T1000 (cell line): ENCODE results near the gene VMAC.

Experiments
- DNase-seq: peaks from one replicate; lab custom pipeline; 2025; ENCODE audit warnings: mixed read lengths; lab: John Stamatoyannopoulos, UW

VMAC gene

DNA sequence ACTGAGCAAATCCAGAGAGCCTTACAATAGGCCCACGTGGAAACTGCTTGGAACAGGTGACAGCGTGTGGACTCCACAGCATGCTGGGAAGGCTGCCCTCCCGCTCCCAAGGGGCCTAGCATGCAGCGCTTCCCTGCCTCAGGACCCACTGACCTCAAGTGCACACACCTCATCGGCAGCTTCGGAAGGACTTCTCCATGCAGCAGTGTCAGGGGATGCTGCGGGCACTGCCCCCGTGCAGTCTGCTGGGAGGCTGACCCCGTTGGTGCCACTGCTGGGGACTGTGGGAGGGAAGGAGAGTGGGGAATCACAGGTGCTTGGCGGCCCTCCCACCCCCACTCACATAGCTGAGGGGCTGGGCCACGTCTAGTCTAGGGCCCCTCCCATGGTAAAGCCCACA is 26.6 kb downstream of the VMAC start:
- no peak for DNase-seq

DNA sequence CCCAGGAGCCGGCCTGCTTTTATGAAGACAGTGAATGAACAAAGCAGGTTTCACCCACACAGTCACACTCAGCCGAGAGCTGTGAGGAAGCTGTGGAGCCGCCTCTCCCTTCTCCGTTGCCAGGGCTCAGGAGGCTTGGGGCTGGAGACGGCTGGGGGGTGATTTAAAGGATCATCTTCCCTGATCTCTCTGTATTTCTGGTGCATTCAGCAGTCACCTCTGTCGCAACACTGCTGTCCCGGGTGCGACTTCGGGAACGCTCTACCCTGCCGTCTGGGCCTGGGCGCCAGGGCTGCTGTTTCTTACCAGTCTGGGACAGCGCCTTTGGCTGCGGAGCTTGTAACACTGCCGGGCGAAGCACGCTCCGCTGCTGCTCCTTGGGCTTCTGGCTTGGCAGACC is 27.5 kb downstream of the VMAC start:
- no peak for DNase-seq

- no peak for DNase-seq
Observed at GRCh38 chr19:5932609-5933262, 28.1 kb downstream of the VMAC start.

DNA sequence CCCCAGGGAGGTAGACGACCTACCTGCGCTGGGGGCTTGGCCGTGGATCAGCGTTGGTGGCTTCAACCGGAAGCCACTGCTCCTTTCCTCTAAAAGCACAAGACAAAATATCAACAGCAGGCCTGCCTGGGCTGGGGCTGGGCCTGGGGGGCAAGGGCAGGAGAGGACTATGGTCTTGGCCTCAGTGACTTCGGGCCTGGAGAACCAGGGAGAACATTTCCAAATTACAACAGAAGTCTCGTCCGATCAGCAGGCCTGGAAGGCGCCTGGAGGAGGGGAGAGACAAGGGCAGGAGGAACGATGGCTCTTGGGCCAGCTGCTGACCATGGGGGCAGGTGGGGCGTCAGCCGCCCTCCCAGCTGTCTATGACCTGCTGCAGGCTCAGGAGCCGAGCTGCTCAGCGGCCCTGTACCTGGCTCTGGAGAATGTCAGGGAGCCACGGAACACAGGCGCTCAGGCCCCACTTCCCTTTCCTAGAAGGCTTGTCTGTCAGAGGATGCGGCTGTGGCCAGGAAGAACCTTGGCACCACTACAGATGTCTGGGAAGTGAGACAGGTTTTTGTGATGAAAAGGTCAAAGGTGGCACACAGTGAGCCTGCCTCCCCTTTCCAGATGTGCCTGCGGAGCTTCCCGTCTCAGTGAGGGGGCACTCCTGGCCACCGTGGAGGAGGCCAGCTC is 28.9 kb downstream of the VMAC start:
- DNase-seq, result no peak

GRCh38 chr19:5934069-5934401 is 29.4 kb downstream of the VMAC start:
- DNase-seq, result no peak

DNA sequence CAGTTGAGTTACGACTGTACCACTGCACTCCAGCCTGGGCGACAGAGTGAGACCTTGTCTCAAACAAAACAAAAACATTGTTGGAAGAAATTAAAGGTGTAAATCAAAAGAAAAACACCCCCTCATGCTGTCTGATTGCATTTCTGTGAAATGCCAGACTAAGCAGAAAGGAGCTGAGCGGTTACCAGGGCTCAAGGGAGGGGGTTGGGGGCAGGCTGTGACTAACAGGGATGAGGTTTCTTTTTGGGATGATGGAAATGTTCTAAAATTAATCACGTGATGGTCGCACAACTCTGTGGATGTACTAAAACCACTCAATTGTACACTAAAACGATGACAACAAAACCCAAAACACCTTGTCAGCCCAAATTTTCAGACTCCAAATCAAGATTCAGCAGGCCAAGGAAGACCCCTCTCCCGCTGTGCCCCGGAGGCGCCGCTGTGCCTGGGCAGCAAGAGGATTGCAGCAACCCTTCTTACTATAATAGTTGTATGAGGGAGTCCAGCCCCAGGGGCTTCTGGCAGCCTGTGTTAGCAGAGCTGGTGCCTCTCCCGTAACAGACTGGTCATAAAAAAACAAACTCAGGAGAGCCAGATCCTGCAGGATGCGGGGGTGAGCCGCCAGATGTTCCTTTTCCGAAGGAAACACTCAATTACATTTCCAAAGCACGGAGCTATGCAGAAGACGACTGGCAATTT is 30.3 kb downstream of the VMAC start:
- DNase-seq, result peak; percentile 29

GRCh38 chr19:5935473-5936291 is 31.0 kb downstream of the VMAC start:
- DNase-seq, result peak; percentile 27

DNA sequence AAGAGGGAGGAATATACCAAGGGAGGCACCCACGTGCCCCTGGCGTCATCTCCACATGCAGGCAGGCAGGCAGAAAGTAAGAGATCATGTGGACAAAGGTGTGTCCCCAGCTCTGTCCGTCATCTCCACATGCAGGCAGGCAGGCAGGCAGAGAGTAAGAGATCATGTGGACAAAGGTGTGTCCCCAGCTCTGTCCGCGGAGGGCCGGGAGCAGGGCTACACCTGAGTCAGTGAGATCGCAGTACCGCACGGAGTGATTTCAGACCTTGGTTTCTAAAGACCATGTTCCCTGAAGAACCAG is 31.6 kb downstream of the VMAC start:
- DNase-seq, result no peak

DNA sequence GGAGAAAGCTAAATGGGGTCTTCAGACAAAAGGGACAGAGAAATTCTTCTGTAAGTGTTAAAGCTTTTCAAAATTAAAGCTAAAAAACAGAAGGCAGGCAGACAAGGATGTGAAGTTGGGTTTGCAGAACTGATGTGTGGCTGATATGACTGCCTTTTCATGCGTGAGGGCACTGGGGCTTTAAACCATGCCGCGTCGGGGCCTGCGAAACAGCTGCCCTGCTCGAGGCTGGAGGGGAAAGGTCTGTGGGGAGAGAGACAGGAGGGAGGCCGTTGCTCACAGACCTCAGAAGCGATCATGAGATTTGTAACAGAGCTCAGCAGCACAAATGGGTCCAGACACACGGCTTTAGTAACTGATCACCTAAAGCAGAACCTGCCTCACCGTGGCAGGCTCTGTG is 32.9 kb downstream of the VMAC start:
- no peak for DNase-seq

DNA sequence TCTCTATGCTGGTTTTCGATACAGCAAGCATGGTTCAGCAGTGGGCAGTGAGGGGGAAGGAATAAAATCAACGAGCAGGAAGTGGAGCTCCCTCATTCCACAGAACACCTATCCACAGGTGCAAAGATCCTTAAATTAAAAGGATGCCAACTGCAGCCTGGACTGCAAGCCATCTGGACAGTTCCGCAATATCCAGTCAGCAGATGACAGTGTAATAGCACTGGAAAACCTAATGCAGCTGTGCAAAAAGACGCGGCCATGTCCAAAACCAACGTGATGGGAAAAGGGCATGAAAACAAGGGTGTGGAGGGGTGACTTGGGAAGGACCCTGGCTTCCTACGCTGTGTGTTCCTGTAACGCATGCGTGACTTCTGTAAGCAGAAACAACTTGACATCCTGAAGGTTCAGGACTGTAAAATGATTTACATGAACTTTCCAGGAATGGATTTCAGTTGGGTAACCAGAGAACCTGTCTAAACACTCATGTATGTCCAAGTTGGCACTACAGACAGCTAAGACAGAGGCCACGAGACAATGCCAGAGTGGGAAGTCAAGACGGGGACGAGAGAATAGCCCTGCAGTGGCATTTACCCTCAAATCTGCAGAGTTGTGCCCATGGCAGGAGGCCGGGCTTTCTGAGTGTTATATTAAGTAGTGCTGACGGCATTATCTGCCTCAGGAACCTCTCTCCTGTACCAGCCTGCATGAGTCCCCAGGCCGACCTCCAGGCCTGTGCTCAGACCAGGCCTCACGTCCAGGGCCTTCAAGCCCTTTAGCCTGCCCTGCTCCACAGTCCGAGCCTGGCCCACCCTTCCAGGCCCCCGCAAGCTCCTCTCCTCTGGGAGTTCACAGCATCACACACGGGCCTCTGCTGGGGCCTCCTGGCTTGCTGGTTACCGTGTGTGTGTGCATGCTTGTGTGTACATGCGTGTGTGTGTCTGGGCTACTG is 35.9 kb downstream of the VMAC start:
- no peak for DNase-seq

DNA sequence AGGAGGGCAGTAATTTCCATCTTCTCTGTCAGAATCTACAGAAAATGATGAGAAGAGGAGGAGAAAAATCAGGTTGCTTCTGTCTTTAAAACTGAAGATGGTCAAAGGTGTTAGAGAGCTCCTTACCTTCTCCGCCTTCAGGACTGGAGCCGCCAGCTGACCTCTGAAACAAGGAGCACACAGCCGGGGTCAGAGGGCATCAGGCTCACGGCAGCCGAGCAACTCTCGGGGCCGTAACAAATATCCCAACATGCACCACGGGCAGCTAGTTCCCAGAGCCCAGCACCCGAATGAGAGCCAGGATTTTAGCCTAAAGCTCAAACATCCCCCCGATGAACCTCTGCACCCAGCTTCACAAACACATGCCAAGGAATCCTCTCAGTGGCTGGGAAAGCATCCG is 37.0 kb downstream of the VMAC start:
- no peak for DNase-seq

GRCh38 chr19:5943045-5943444 is 38.4 kb downstream of the VMAC start:
- no peak for DNase-seq

- no peak for DNase-seq
Observed at GRCh38 chr19:5943623-5944022, 39.0 kb downstream of the VMAC start.

DNA sequence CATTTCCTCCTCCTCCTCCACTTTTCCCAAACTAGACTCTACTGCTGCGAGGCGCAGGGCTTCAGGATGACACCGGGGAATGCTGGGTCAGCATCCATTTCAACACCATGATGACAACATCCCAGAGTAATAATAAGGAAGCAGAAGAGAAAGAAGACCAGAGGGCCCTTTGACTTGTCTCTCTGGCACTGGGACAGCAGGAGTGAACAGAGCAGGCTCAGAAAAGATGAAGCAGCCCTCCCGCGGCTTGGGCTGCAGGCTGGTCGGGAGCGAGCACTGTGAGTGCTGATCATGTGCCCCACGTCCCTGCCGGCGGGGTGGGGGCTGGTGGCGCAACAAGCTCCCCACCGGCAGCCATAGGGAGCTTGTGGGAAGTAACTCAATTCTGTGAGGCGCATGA is 42.8 kb downstream of the VMAC start:
- DNase-seq, result no peak

DNA sequence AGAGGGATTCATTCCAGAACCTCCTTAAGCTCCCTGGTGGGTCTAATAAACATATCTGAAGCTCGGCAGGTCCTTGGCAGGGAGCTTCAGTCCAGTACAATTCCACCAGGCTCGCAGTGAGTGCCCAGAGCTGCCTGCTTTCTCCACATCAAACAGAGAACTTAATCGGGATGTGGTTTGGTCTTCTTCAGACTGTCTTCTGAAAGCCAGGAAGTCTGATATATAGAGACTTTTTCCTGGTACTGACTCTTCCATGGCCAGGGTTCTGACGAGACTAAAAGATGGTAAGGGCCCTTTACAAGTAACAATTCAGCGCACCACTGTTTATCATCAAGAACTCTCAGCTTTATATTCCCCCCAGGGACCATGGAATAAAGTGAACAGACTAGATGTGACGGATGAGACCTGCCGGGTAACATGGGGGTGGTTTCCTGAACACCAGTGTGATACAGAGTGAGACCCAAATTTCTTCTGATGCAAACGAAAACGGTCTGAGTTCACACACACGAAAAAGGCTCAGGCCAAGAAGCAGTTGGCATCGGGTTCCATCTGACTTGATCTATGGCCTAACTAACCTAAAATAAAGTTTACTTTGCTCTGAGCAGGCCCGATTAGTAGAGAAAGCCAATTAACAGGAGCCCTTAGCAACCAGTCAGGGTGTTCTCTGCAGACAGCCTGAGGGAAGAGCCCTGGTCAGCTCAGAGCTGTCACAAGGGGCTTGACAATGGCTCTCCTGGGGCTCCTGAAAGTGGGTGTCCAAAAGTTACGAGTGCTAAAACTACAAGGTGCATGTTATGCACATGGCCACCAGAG is 44.3 kb downstream of the VMAC start:
- no peak for DNase-seq

- no peak for DNase-seq
Observed at GRCh38 chr19:5949792-5950305, 45.2 kb downstream of the VMAC start.

DNA sequence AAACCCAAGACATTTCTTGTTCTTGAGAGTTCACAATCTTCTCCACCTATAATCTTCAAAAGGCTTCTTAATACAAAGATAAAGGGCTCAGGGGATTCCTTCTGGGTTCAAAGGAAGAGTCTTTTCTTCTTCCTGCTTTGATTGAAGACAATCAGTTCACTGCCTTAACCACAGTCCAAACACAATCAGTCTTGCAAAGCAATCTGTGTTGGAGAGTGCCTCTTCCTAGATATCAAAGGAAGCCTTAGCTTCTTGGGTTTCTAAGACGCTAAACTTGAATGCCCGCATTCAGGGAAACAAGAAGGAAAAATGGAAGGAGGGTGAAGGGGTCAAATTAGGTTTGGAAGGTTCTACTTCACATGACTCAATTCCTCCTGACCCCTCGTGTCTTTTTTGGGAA is 46.1 kb downstream of the VMAC start:
- DNase-seq, result no peak

DNA sequence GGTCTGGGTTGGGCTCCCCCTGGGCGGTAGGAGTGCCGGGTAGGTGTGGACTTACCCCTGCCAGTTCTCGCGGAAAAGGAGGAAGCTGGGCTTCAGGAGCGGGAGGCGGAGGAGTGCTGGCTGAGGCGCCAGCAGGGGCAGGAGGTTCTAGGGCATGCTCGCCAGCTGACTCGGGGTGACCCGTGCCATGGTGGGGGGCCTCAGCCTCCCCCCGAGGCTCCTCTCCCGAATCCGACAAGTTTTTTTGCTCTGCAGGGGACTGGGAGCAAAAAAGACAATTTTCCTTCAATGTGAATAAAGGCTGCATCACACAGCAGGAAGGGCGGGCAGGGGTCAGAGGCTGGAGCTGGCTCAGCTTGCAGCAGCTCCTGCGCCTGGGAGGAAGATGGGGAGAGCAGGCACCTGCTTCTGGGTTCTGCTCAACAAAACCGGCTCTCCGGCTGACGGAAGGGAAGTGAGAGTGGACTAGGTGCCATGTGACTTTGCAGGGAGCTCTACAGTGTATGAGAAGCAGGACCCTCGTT is 46.7 kb downstream of the VMAC start:
- DNase-seq, result no peak

DNA sequence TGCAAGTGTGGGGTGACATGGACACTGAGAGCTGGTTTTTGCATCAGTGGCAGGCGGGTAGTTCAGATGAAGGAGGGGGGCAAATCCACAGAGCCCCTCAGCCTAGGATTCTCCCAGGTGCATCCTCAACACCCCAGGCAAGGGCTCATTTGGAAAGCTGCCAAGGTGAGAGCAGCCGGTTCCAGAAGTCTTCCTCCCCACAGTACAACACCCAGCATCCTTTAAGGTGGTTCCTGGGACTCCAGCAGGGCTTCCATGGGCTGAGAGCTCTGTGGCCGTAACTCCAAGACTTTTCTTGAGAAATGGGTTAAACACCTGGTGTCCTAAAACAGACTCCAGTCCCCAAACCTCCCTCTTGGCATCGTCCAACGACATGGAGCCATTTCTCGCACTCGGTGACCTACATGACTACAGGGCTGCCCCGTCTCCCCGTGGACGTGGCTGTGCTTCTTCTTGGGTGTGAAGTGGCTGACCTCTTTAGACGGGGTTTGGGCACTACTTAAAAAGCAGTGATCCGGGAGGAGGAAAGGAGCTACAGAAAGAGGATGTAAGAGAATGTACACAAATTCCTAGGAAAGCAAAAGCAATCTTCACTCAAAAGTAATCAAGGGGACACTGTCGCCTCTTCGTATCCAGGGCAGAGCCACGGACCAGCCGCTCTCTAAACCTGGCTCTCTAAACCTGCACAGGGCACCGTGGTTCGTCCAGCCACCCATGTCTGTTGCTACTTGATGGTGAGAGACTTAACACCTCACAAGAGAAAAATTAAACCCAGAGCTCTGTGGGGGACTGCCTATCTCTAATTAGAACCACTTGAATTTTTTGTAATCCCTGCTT is 47.7 kb downstream of the VMAC start:
- no peak for DNase-seq
